H1 (cell line): Measurements from ENCODE around the gene LIPC.

ENCODE experiments used
- POLR2A ChIP-seq, 2 experiments: IDR thresholded peaks; 1 replicate in 1 of 2; 2 replicates in 1 of 2; pipeline ENCODE4 v1.6.1; 2011; ENCODE audit warnings: low read depth in 2 of 2, low read length in 2 of 2, mild to moderate bottlenecking in 2 of 2; ENCODE audit errors: control extremely low read depth in 1 of 2
- TF ChIP-seq, protein P1 (sequence below), 3 experiments: IDR thresholded peaks; 1 replicate in 2 of 3; 2 replicates in 1 of 3; pipeline versions ENCODE4 v1.5.1 to v1.6.1; 2011; ENCODE audit warnings: low read length in 3 of 3, mild to moderate bottlenecking in 3 of 3, inconsistent platforms in 2 of 3, low read depth in 1 of 3, moderate library complexity in 1 of 3; ENCODE audit not compliant: insufficient read depth in 1 of 3; ENCODE audit errors: control extremely low read depth in 1 of 3
- TF ChIP-seq, protein P2 (sequence below): IDR thresholded peaks from 2 replicates; pipeline ENCODE4 v1.6.1; 2012; ENCODE audit warnings: inconsistent platforms

DNA sequence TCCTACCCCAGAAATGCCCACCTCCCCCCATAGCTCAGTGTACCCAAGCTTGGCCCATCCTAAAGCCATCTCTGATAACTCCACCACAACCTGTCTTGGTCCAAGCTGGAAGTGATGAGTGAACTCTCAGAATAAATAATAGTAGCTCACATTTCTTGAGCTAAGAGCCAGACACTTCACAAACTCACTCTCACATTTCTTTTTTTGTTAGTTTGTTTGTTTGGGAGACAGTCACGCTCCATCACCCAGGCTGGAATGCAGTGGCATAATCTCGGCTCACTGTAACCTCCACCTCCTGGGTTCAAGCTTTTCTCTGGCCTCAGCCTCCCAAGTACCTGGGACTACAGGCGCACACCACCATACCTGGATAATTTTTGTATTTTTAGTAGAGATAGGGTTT is 46.2 kb downstream of the LIPC start:
- TF ChIP-seq, protein P1, sequence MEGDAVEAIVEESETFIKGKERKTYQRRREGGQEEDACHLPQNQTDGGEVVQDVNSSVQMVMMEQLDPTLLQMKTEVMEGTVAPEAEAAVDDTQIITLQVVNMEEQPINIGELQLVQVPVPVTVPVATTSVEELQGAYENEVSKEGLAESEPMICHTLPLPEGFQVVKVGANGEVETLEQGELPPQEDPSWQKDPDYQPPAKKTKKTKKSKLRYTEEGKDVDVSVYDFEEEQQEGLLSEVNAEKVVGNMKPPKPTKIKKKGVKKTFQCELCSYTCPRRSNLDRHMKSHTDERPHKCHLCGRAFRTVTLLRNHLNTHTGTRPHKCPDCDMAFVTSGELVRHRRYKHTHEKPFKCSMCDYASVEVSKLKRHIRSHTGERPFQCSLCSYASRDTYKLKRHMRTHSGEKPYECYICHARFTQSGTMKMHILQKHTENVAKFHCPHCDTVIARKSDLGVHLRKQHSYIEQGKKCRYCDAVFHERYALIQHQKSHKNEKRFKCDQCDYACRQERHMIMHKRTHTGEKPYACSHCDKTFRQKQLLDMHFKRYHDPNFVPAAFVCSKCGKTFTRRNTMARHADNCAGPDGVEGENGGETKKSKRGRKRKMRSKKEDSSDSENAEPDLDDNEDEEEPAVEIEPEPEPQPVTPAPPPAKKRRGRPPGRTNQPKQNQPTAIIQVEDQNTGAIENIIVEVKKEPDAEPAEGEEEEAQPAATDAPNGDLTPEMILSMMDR (IDR thresholded peaks at IDR 0.05; ENCODE audit: control extremely low read depth in 1 of 3, insufficient read depth in 1 of 3, low read depth in 1 of 3, low read length in 3 of 3): no peak
- TF ChIP-seq, protein P2, sequence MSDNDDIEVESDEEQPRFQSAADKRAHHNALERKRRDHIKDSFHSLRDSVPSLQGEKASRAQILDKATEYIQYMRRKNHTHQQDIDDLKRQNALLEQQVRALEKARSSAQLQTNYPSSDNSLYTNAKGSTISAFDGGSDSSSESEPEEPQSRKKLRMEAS: no peak
- TF ChIP-seq POLR2A (IDR thresholded peaks at IDR 0.05; ENCODE audit: control extremely low read depth in 1 of 2, low read depth in 2 of 2, low read length in 2 of 2): no peak
